Measurements from ENCODE around the gene CR1.
"Not testable (repeated sequence)": the region's sequence is repeated elsewhere in the genome, so short reads cannot be mapped to it uniquely, and the experiment has no call there.

Gene CR1

DNA sequence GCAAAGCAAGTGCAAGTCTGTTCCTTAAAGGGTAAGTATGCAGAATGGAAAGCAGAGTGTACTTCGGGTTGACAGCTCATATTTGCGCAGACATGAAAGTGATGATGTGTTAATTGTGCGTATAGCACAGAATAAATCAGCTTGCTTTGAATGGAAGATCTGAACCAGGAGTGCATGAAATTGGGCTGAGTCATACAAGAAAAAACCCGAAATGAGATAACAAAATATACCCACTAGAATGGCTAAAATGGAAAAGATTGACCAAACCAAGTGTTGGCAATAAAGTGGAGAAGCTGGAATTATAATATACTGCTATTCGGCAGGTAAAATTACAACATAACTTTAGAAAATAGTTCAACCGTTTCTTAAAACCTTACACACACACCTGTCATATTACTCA, 177.4 kb downstream of the CR1 start:
- H3K23ac ChIP-seq (ENCODE audit: low read depth, low read length, poor library complexity), result no peak overlapping the region
- no peak overlapping the region for H4K91ac ChIP-seq (ENCODE audit: low read depth, low read length, poor library complexity)
- no peak overlapping the region for H3K18ac ChIP-seq (ENCODE audit: low read length)
- H3K4me1 ChIP-seq (ENCODE audit: control insufficient read depth in 2 of 2, insufficient read depth in 1 of 2, low read depth in 1 of 2, low read length in 2 of 2), result no peaks in the 10 kb centered on the region
- no peak overlapping the region for H3K9ac ChIP-seq (ENCODE audit: low read depth, low read length, poor library complexity)
- no peak overlapping the region for H2BK5ac ChIP-seq (ENCODE audit: low read length)
- no CpG with 5 or more reads among the region's 6 CpGs for whole genome bisulfite sequencing, 2 donors (ENCODE audit: extremely low coverage in 2 of 2, insufficient read length in 2 of 2, insufficient replicate concordance in 1 of 2)
- H2AK5ac ChIP-seq (ENCODE audit: low read depth, low read length), result no peak overlapping the region
- no peak overlapping the region for H2BK120ac ChIP-seq (ENCODE audit: low read depth, low read length)
- no peak for DNase-seq (ENCODE audit: low spot score)
- peaks cover 0 to 2% (median 0%) of the 10 kb centered on the region in 3 experiments for H3K27me3 ChIP-seq (ENCODE audit: control insufficient read depth in 3 of 3, insufficient read depth in 3 of 3, low read depth in 1 of 3, low read length in 3 of 3)
- H2AFZ ChIP-seq (ENCODE audit: low read length), result no peak overlapping the region
- no peaks in the 10 kb centered on the region for H3K79me1 ChIP-seq (ENCODE audit: low read depth, low read length)
- no peak overlapping the region for H3K4ac ChIP-seq (ENCODE audit: low read length)
- no peak overlapping the region for H2BK15ac ChIP-seq (ENCODE audit: low read length)
- no peak overlapping the region for H3K27ac ChIP-seq (replicated peaks; ENCODE audit: low read length)
- H3K14ac ChIP-seq (ENCODE audit: low read length), result no peak overlapping the region
- H3K9me3 ChIP-seq (replicated peaks in 1 of 2; ENCODE audit: control insufficient read depth in 2 of 2, insufficient read depth in 1 of 2, low read depth in 1 of 2, low read length in 2 of 2), result no peaks in the 10 kb centered on the region
- H4K8ac ChIP-seq (ENCODE audit: low read depth, low read length), result no peak overlapping the region
- H3K36me3 ChIP-seq (replicated peaks in 1 of 2; ENCODE audit: control insufficient read depth in 2 of 2, insufficient read depth in 2 of 2, low read length in 2 of 2), result no peaks in the 10 kb centered on the region
- no peak overlapping the region for H2BK12ac ChIP-seq (ENCODE audit: low read length)
- no peak overlapping the region for H3K4me2 ChIP-seq (ENCODE audit: insufficient read depth, low read length, poor library complexity, severe bottlenecking)
- no peak overlapping the region for H3K4me3 ChIP-seq (ENCODE audit: low read length in 2 of 2)

DNA sequence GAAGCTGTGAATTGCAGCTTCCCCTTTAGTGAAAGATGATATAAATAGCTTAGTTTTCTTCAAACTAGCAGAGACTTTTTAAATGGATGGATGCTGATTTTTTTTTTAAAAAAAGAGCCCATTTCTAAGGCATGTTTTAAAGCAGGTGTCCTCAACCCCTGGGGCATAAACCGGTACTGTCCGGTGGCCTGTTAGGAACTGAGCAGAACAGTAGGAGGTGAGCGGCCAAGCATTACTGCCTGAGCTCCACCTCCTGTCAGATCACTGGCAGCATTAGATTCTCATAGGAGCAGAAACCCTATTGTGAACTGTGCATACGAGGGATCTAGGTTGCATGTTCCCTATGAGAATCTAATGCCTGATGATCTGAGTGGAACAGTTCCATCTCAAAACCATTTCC, 180.2 kb downstream of the CR1 start:
- Histone ChIP-seq H3K4ac (ENCODE audit: low read length) (no peak overlapping the region), H2BK12ac (ENCODE audit: low read length) (no peak overlapping the region), H3K18ac (ENCODE audit: low read length) (no peak overlapping the region), H2AK5ac (ENCODE audit: low read depth, low read length) (no peak overlapping the region), H3K4me1 (ENCODE audit: control insufficient read depth in 2 of 2, insufficient read depth in 1 of 2, low read depth in 1 of 2, low read length in 2 of 2) (no peaks in the 10 kb centered on the region), H3K9ac (ENCODE audit: low read depth, low read length, poor library complexity) (no peak overlapping the region), H3K36me3 (replicated peaks in 1 of 2; ENCODE audit: control insufficient read depth in 2 of 2, insufficient read depth in 2 of 2, low read length in 2 of 2) (no peaks in the 10 kb centered on the region), H3K4me2 (ENCODE audit: insufficient read depth, low read length, poor library complexity, severe bottlenecking) (no peak overlapping the region), H2BK15ac (ENCODE audit: low read length) (no peak overlapping the region), H3K79me1 (ENCODE audit: low read depth, low read length) (no peaks in the 10 kb centered on the region), H3K27me3 (ENCODE audit: control insufficient read depth in 3 of 3, insufficient read depth in 3 of 3, low read depth in 1 of 3, low read length in 3 of 3) (peaks cover 0 to 2% (median 0%) of the 10 kb centered on the region in 3 experiments), H2BK5ac (ENCODE audit: low read length) (no peak overlapping the region), H2BK120ac (ENCODE audit: low read depth, low read length) (no peak overlapping the region), H3K27ac (replicated peaks; ENCODE audit: low read length) (no peak overlapping the region), H3K4me3 (ENCODE audit: low read length in 2 of 2) (no peak overlapping the region), H4K91ac (ENCODE audit: low read depth, low read length, poor library complexity) (no peak overlapping the region), H4K8ac (ENCODE audit: low read depth, low read length) (no peak overlapping the region), H3K14ac (ENCODE audit: low read length) (no peak overlapping the region), H3K23ac (ENCODE audit: low read depth, low read length, poor library complexity) (no peak overlapping the region), H3K9me3 (replicated peaks in 1 of 2; ENCODE audit: control insufficient read depth in 2 of 2, insufficient read depth in 1 of 2, low read depth in 1 of 2, low read length in 2 of 2) (no peaks in the 10 kb centered on the region), H2AFZ (ENCODE audit: low read length) (no peak overlapping the region)
- no CpG with 5 or more reads among the region's 4 CpGs for WGBS, 2 donors (ENCODE audit: extremely low coverage in 2 of 2, insufficient read length in 2 of 2, insufficient replicate concordance in 1 of 2)
- DNase-seq (ENCODE audit: low spot score), result no peak

DNA sequence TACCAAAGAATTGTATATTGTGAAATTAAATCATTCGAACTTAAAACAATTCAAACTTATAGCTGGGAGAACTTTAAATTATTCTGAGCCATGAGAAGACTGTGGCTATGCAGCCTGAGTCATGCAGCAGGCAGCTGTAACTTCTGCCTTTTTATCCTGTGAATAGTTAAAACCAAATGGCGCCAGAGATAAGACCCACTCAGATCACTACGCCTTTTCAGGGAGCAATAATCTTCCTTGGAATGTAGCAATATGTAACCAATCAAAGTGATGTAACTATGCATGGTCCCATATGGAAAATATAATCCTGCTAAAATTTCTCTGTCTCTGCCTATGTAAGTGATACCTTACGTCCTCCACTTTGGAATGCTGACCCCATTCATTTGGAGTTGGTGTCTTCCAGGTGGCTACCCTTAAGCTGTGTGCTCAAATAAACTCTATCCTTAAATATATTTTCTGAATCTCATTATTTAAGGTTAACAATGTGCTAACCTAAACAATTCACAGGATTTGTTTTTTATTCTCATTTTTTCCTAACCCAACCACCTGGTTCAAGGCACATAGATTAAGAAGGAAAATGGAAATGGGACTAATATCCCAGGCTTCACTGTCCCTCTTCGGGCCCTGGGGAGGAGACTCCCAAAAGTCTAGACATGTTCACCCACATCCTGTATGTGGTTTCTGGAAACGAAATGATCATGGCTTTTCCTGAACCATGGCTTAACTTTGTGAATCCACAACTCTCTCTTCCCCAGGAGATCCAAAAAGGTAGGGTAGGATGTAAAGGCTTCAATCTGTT, 184.8 kb downstream of the CR1 start:
- not testable (repeated sequence) for DNase-seq (ENCODE audit: low spot score); H3K4ac ChIP-seq (ENCODE audit: low read length); H2BK15ac ChIP-seq (ENCODE audit: low read length); H3K9ac ChIP-seq (ENCODE audit: low read depth, low read length, poor library complexity); H3K79me1 ChIP-seq (ENCODE audit: low read depth, low read length); H3K18ac ChIP-seq (ENCODE audit: low read length); H3K4me1 ChIP-seq (ENCODE audit: control insufficient read depth in 2 of 2, insufficient read depth in 1 of 2, low read depth in 1 of 2, low read length in 2 of 2); H3K36me3 ChIP-seq (replicated peaks in 1 of 2; ENCODE audit: control insufficient read depth in 2 of 2, insufficient read depth in 2 of 2, low read length in 2 of 2); H3K14ac ChIP-seq (ENCODE audit: low read length); H2BK12ac ChIP-seq (ENCODE audit: low read length); H4K91ac ChIP-seq (ENCODE audit: low read depth, low read length, poor library complexity); H3K4me2 ChIP-seq (ENCODE audit: insufficient read depth, low read length, poor library complexity, severe bottlenecking); H2BK120ac ChIP-seq (ENCODE audit: low read depth, low read length); H2BK5ac ChIP-seq (ENCODE audit: low read length); H3K4me3 ChIP-seq (ENCODE audit: low read length in 2 of 2); H2AFZ ChIP-seq (ENCODE audit: low read length); H3K9me3 ChIP-seq (replicated peaks in 1 of 2; ENCODE audit: control insufficient read depth in 2 of 2, insufficient read depth in 1 of 2, low read depth in 1 of 2, low read length in 2 of 2); H4K8ac ChIP-seq (ENCODE audit: low read depth, low read length); H3K27me3 ChIP-seq (ENCODE audit: control insufficient read depth in 3 of 3, insufficient read depth in 3 of 3, low read depth in 1 of 3, low read length in 3 of 3); H3K23ac ChIP-seq (ENCODE audit: low read depth, low read length, poor library complexity); H3K27ac ChIP-seq (replicated peaks; ENCODE audit: low read length); H2AK5ac ChIP-seq (ENCODE audit: low read depth, low read length)
- no CpG with 5 or more reads among the region's 6 CpGs for WGBS, 2 donors (ENCODE audit: extremely low coverage in 2 of 2, insufficient read length in 2 of 2, insufficient replicate concordance in 1 of 2)

DNA sequence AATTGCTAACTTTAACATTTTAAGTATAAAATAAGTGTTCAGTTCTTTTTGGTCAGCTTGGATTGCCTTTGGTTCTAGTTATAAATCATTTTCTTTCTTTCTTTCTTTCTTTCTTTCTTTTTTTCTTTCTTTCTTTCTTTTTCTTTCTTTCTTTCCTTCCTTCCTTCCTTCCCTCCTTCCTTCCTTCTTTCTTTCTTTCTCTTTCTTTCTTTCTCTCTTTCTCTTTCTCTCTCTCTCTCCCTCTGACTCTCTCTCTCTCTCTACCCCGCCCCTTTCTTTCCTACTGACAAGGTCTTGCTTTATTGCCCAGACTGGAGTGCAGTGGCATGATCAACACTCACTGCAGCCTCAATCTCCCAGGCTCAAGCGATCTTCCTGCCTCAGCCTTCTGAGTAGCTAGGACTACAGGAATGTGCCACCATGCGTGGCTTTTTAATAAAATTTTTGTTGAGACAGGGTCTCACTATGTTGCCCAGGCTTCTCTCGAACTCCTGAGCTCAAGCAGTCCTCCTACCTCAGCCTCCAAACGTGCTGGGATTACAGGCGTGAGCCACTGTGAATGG, 187.0 kb downstream of the CR1 start:
- H3K4me2 ChIP-seq (ENCODE audit: insufficient read depth, low read length, poor library complexity, severe bottlenecking); H3K79me1 ChIP-seq (ENCODE audit: low read depth, low read length); H2AK5ac ChIP-seq (ENCODE audit: low read depth, low read length); H3K23ac ChIP-seq (ENCODE audit: low read depth, low read length, poor library complexity); H3K4ac ChIP-seq (ENCODE audit: low read length); H2AFZ ChIP-seq (ENCODE audit: low read length); DNase-seq (ENCODE audit: low spot score); H3K27me3 ChIP-seq (ENCODE audit: control insufficient read depth in 3 of 3, insufficient read depth in 3 of 3, low read depth in 1 of 3, low read length in 3 of 3); H2BK12ac ChIP-seq (ENCODE audit: low read length); H2BK15ac ChIP-seq (ENCODE audit: low read length); H3K4me1 ChIP-seq (ENCODE audit: control insufficient read depth in 2 of 2, insufficient read depth in 1 of 2, low read depth in 1 of 2, low read length in 2 of 2); H2BK5ac ChIP-seq (ENCODE audit: low read length); H3K18ac ChIP-seq (ENCODE audit: low read length); H3K14ac ChIP-seq (ENCODE audit: low read length); H3K27ac ChIP-seq (replicated peaks; ENCODE audit: low read length); H4K8ac ChIP-seq (ENCODE audit: low read depth, low read length); H3K36me3 ChIP-seq (replicated peaks in 1 of 2; ENCODE audit: control insufficient read depth in 2 of 2, insufficient read depth in 2 of 2, low read length in 2 of 2); H3K9me3 ChIP-seq (replicated peaks in 1 of 2; ENCODE audit: control insufficient read depth in 2 of 2, insufficient read depth in 1 of 2, low read depth in 1 of 2, low read length in 2 of 2); H4K91ac ChIP-seq (ENCODE audit: low read depth, low read length, poor library complexity); H3K9ac ChIP-seq (ENCODE audit: low read depth, low read length, poor library complexity); H3K4me3 ChIP-seq (ENCODE audit: low read length in 2 of 2); H2BK120ac ChIP-seq (ENCODE audit: low read depth, low read length): not testable (repeated sequence)
- no CpG with 5 or more reads among the region's 6 CpGs for WGBS, 2 donors (ENCODE audit: extremely low coverage in 2 of 2, insufficient read length in 2 of 2, insufficient replicate concordance in 1 of 2)
